RWPE2 (cell line): Measurements from ENCODE around the gene ROBO4.

Experiments
- ATAC-seq: fragments of 200-7000 bp; cut with Tn5 transposase; 3 replicates; pipeline ENCODE4 v1.9.1; 2021; ENCODE audit warnings: low read depth
- DNase-seq: peaks from one replicate; pipeline ENCODE4 v3.0.0-alpha.2; 2020; ENCODE audit warnings: low spot score
- H3K27ac ChIP-seq: fragments of 450-650 bp; 2 replicates; pipeline ENCODE4 v1.5.1; 2017; ENCODE audit warnings: mild to moderate bottlenecking; ENCODE audit not compliant: poor library complexity, severe bottlenecking
- H3K27me3 ChIP-seq: fragments of 250-450 bp; sonication (Bioruptor Pico); 2 replicates; pipeline ENCODE4 v1.5.1; 2021; ENCODE audit warnings: mild to moderate bottlenecking, moderate library complexity; ENCODE audit not compliant: insufficient read depth, poor library complexity, severe bottlenecking
- H3K36me3 ChIP-seq: fragments of 250-450 bp; sonication (Bioruptor Pico); 2 replicates; pipeline ENCODE4 v1.5.1; 2020; ENCODE audit warnings: low read depth, mild to moderate bottlenecking, moderate library complexity
- H3K4me1 ChIP-seq: fragments of 250-450 bp; sonication (Bioruptor Pico); 2 replicates; pipeline ENCODE4 v1.5.1; 2021; ENCODE audit warnings: mild to moderate bottlenecking, moderate library complexity; ENCODE audit not compliant: insufficient read depth, poor library complexity, severe bottlenecking
- H3K4me3 ChIP-seq: fragments of 250-450 bp; sonication (Bioruptor Pico); 2 replicates; pipeline ENCODE4 v1.5.1; 2021; ENCODE audit warnings: mild to moderate bottlenecking, moderate library complexity; ENCODE audit not compliant: severe bottlenecking
- H3K9me3 ChIP-seq: fragments of 250-450 bp; sonication (Bioruptor Pico); 2 replicates; pipeline ENCODE4 v1.5.1; 2021; ENCODE audit warnings: mild to moderate bottlenecking, moderate library complexity; ENCODE audit not compliant: severe bottlenecking
- TF ChIP-seq, protein P1 (sequence below): fragments of 450-650 bp; IDR thresholded peaks from one replicate; pipeline ENCODE4 v1.5.1; 2017; ENCODE audit warnings: mild to moderate bottlenecking, moderate library complexity; ENCODE audit not compliant: poor library complexity, severe bottlenecking

ROBO4 gene

DNA sequence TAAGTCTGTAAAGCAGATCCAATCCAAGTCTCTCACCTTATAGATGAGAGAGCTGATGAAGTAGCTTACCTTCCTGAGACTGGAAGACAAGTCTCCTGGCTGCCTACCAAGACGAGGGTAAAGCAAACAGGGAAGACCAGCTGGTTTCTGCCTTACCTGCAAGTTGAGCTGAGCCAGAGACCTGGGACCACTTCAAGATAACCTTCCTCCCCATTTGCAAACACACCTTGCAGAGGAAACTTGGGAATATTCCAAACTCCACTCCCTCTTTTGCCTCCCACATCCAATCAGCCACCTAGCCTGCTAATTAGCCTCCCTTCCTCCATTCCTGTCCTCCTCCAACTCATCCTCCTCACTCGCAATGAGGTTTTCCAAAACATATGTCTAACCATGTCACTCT lies 55.8 kb downstream of the ROBO4 start:
- DNase-seq (no peak), ATAC-seq (no peak)
- Histone ChIP-seq H3K27ac (no peak overlapping the region), H3K4me3 (no peak overlapping the region), H3K27me3 (peaks cover 93% of the 10 kb centered on the region), H3K4me1 (no peaks in the 10 kb centered on the region), H3K9me3 (no peaks in the 10 kb centered on the region), H3K36me3 (no peaks in the 10 kb centered on the region)
- TF ChIP-seq, protein P1, sequence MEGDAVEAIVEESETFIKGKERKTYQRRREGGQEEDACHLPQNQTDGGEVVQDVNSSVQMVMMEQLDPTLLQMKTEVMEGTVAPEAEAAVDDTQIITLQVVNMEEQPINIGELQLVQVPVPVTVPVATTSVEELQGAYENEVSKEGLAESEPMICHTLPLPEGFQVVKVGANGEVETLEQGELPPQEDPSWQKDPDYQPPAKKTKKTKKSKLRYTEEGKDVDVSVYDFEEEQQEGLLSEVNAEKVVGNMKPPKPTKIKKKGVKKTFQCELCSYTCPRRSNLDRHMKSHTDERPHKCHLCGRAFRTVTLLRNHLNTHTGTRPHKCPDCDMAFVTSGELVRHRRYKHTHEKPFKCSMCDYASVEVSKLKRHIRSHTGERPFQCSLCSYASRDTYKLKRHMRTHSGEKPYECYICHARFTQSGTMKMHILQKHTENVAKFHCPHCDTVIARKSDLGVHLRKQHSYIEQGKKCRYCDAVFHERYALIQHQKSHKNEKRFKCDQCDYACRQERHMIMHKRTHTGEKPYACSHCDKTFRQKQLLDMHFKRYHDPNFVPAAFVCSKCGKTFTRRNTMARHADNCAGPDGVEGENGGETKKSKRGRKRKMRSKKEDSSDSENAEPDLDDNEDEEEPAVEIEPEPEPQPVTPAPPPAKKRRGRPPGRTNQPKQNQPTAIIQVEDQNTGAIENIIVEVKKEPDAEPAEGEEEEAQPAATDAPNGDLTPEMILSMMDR, result no peak

DNA sequence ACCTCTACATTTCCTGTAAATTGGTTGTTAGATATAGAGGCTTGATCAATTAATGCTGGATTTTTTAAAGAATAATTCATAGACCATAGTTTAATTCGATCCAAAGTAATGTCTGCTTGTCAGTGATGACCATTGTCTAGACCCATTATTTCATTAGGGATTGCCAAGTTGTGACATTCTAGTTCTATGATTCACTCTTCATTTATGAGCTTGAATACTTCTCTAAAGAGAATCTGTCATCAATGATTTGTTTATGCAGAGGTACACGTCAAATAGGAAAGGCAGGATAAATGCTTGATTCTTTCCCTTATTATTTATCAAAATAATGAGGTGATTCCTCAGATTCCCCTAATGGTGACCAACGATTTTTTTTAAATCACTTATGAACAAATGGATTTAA lies 56.5 kb downstream of the ROBO4 start:
- TF ChIP-seq, protein P1, result no peak
- DNase-seq, result no peak
- no peaks in the 10 kb centered on the region for H3K36me3 ChIP-seq
- no peaks in the 10 kb centered on the region for H3K9me3 ChIP-seq
- H3K4me1 ChIP-seq, result no peaks in the 10 kb centered on the region
- H3K27me3 ChIP-seq, result peaks cover 86% of the 10 kb centered on the region
- ATAC-seq, result 0 out of 3 replicates have a peak, but pooled peaks have one; percentile 10
- no peak overlapping the region for H3K4me3 ChIP-seq
- H3K27ac ChIP-seq, result no peak overlapping the region

DNA sequence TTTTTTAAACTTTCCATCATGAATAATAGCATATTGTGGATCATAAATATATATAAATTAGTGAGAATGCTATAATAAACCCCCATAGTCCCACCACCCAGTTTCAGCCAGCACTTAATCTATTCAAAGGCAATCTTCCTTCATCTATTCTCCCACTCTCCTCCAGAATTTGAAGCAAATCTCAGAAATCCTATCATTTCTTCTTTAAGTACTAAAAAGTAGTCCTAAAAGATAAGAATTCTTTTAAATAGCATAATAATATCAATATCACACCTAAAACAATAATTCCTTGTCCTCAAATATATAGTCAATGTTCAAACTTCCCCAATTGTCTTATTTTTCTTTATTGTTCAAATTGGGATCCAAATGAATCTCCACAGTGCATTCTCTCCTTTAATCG lies 57.0 kb downstream of the ROBO4 start:
- peaks cover 81% of the 10 kb centered on the region for H3K27me3 ChIP-seq
- no peaks in the 10 kb centered on the region for H3K36me3 ChIP-seq
- ATAC-seq (no peak), DNase-seq (no peak)
- H3K4me1 ChIP-seq, result no peaks in the 10 kb centered on the region
- H3K27ac ChIP-seq, result no peak overlapping the region
- H3K4me3 ChIP-seq, result no peak overlapping the region
- H3K9me3 ChIP-seq, result no peaks in the 10 kb centered on the region
- TF ChIP-seq, protein P1, result no peak

DNA sequence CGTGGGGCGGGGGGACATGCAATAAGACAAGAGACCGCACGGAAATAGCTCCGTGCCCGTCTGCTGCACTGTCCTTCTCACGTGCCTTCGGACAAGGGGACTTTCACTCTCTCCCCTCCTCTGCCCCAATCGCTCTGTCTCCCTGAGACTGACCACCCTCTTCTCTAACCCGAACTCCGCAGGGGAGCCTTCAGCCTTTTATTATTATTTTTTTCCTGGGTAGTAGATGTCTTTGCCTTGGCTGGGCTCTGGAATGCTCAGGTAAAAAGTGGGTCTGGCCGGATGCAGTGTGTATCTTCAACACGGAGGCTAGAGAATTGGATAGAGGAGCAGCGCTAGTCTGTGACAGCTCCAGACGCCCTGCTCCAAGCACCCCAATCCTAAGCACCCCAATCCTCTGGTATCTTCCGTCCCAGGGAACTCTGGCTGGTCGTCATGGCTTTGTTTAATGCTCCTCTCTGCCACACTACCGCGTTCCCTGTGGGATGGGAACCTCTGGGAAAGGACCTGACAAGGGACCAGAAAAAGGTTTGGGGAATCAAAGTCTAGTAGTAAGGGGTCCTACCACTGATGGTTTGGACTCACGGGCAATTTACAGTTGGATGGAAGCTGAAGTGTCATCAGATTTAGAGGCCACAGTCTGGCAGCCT lies 57.6 kb downstream of the ROBO4 start:
- H3K4me3 ChIP-seq, result no peak overlapping the region
- no peak for DNase-seq

More for the DNA sequence above, 57.6 kb downstream of the ROBO4 start:
- TF ChIP-seq, protein P1, result no peak
- H3K4me1 ChIP-seq, result no peaks in the 10 kb centered on the region
- H3K9me3 ChIP-seq, result no peaks in the 10 kb centered on the region
- H3K27me3 ChIP-seq, result peaks cover 75% of the 10 kb centered on the region
- no peak overlapping the region for H3K27ac ChIP-seq
- no peaks in the 10 kb centered on the region for H3K36me3 ChIP-seq
- ATAC-seq, result no peak
